Body of pancreas (tissue), 4 donors: ENCODE results near the gene APC2.

Experiments used
- POLR2A ChIP-seq, 3 donors: fragments of 450-650 bp; IDR thresholded peaks; one replicate each; pipeline ENCODE4 v1.6.1; 2016; ENCODE audit warnings: antibody characterized with exemption in 3 of 3, mild to moderate bottlenecking in 2 of 3
- TF ChIP-seq, protein P1 (sequence below), 7 experiments: fragments of 450-650 bp in 4 of 7; fragments of 200-600 bp in 3 of 7; sonication (generic) in 3 of 7; IDR thresholded peaks; one replicate each; pipeline ENCODE4 v1.5.1; 2016 to 2019; ENCODE audit warnings: antibody characterized with exemption in 7 of 7

GRCh38 chr19:1475751-1476437, 26.0 kb downstream of the APC2 start:
- TF ChIP-seq, protein P1, sequence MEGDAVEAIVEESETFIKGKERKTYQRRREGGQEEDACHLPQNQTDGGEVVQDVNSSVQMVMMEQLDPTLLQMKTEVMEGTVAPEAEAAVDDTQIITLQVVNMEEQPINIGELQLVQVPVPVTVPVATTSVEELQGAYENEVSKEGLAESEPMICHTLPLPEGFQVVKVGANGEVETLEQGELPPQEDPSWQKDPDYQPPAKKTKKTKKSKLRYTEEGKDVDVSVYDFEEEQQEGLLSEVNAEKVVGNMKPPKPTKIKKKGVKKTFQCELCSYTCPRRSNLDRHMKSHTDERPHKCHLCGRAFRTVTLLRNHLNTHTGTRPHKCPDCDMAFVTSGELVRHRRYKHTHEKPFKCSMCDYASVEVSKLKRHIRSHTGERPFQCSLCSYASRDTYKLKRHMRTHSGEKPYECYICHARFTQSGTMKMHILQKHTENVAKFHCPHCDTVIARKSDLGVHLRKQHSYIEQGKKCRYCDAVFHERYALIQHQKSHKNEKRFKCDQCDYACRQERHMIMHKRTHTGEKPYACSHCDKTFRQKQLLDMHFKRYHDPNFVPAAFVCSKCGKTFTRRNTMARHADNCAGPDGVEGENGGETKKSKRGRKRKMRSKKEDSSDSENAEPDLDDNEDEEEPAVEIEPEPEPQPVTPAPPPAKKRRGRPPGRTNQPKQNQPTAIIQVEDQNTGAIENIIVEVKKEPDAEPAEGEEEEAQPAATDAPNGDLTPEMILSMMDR (IDR thresholded peaks at IDR 0.05): no peak
- no peak for TF ChIP-seq POLR2A (IDR thresholded peaks at IDR 0.05)
